Upper lobe of right lung (tissue), 1 donor: ENCODE results near the gene EHD1. TPM values are rescaled to one million over a fixed set of nuclear protein-coding genes. Genes with fewer than 3 reads are reported as not detected.

Experiments used
- ATAC-seq: fragments of 200-7000 bp; cut with Tn5 transposase; one replicate; pipeline ENCODE4 v1.9.1; 2020; ENCODE audit warnings: mild to moderate bottlenecking, moderate library complexity
- DNase-seq: peaks from one replicate; pipeline ENCODE4 v3.0.0-alpha.2; 2020
- H3K27ac ChIP-seq: fragments of 200-600 bp; one replicate; pipeline ENCODE4 v1.8.0; 2022
- H3K27me3 ChIP-seq: fragments of 200-600 bp; one replicate; pipeline ENCODE4 v1.8.0; 2022; ENCODE audit warnings: mild to moderate bottlenecking
- H3K36me3 ChIP-seq: fragments of 200-600 bp; one replicate; pipeline ENCODE4 v1.8.0; 2022
- H3K4me1 ChIP-seq: fragments of 200-600 bp; one replicate; pipeline ENCODE4 v1.8.0; 2022
- H3K4me3 ChIP-seq: fragments of 200-600 bp; one replicate; pipeline ENCODE4 v1.8.0; 2022; ENCODE audit warnings: mild to moderate bottlenecking
- H3K9me3 ChIP-seq: fragments of 200-600 bp; one replicate; pipeline ENCODE4 v1.8.0; 2022
- intact Hi-C: fragments of 100-400 bp; cut with DNase I; formaldehyde crosslinking; loops from one replicate; pipeline ENCODE4 v1.11.0; 2022
- total RNA-seq: library from RNA; stranded (reverse); fragmentation: NEBNext Ultra II Directional; extraction: Animal tissue kit (Norgen Biotek cat#: 25700); gene quantifications from one replicate; pipeline ENCODE4 v1.2.1, GENCODE V29; 2021
- TF ChIP-seq, protein P1 (sequence below): fragments of 200-600 bp; IDR thresholded peaks from one replicate; pipeline ENCODE4 v1.8.0; 2022; ENCODE audit warnings: antibody characterized with exemption
- donor health status: DM: no; HTN: yes; CAD: no; lungs with severe emphysema.

Gene EHD1
- total RNA-seq, 1 donor from 2014 or later = 94.6 TPM

- intact Hi-C loops = loop anchor here (5.0 kb wide), 1 partner anchor 46 kb away; no protein-coding TSS in a partner anchor
- peaks cover 6% of the 10 kb centered on the region for H3K4me1 ChIP-seq
- ATAC-seq (no peak), DNase-seq (no peak)
- no peaks in the 10 kb centered on the region for H3K9me3 ChIP-seq
- no peak overlapping the region for H3K4me3 ChIP-seq
- H3K27me3 ChIP-seq = no peaks in the 10 kb centered on the region
- H3K27ac ChIP-seq = no peak overlapping the region
- TF ChIP-seq, protein P1, sequence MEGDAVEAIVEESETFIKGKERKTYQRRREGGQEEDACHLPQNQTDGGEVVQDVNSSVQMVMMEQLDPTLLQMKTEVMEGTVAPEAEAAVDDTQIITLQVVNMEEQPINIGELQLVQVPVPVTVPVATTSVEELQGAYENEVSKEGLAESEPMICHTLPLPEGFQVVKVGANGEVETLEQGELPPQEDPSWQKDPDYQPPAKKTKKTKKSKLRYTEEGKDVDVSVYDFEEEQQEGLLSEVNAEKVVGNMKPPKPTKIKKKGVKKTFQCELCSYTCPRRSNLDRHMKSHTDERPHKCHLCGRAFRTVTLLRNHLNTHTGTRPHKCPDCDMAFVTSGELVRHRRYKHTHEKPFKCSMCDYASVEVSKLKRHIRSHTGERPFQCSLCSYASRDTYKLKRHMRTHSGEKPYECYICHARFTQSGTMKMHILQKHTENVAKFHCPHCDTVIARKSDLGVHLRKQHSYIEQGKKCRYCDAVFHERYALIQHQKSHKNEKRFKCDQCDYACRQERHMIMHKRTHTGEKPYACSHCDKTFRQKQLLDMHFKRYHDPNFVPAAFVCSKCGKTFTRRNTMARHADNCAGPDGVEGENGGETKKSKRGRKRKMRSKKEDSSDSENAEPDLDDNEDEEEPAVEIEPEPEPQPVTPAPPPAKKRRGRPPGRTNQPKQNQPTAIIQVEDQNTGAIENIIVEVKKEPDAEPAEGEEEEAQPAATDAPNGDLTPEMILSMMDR = no peak
- H3K36me3 ChIP-seq = peaks cover 19% of the 10 kb centered on the region
Observed at GRCh38 chr11:64892838-64893193, 14.4 kb upstream of the EHD1 start.

- Histone ChIP-seq H3K4me3 (no peak overlapping the region), H3K27ac (no peak overlapping the region), H3K27me3 (no peaks in the 10 kb centered on the region), H3K36me3 (peaks cover 15% of the 10 kb centered on the region), H3K9me3 (no peaks in the 10 kb centered on the region), H3K4me1 (peaks cover 9% of the 10 kb centered on the region)
- ATAC-seq (no peak), DNase-seq (no peak)
- intact Hi-C loops = loop anchor here (5.0 kb wide), 1 partner anchor 45 kb away; no protein-coding TSS in a partner anchor
- TF ChIP-seq, protein P1 = no peak
Observed at GRCh38 chr11:64892411-64892831, 14.0 kb upstream of the EHD1 start.

DNA sequence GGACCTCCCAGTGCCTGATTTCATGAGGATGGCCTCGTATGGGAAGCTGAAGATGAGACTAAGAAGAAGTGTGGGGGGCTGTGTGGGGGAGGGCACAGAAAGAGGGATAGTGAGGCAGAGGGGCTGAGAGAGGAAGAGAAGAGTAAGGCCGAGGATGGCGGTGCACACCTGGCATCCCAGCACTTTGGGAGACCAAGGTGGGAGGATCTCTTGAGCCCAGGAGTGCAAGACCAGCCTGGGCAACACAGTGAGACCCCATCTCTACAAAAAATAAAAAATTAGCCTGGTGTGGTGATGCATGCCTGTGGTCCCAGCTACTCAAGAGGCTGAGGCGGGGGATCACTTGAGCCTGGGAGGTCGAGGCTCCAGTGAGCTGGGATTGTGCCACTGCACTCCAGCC, 13.5 kb upstream of the EHD1 start:
- intact Hi-C loops = loop anchor here (5.0 kb wide), 1 partner anchor 45 kb away; no protein-coding TSS in a partner anchor
- H3K4me1 ChIP-seq = peaks cover 14% of the 10 kb centered on the region
- ATAC-seq = no peak
- TF ChIP-seq, protein P1 = no peak
- peaks cover 11% of the 10 kb centered on the region for H3K36me3 ChIP-seq
- no peak overlapping the region for H3K4me3 ChIP-seq
- H3K27ac ChIP-seq = no peak overlapping the region
- H3K27me3 ChIP-seq = no peaks in the 10 kb centered on the region
- H3K9me3 ChIP-seq = no peaks in the 10 kb centered on the region
- no peak for DNase-seq

DNA sequence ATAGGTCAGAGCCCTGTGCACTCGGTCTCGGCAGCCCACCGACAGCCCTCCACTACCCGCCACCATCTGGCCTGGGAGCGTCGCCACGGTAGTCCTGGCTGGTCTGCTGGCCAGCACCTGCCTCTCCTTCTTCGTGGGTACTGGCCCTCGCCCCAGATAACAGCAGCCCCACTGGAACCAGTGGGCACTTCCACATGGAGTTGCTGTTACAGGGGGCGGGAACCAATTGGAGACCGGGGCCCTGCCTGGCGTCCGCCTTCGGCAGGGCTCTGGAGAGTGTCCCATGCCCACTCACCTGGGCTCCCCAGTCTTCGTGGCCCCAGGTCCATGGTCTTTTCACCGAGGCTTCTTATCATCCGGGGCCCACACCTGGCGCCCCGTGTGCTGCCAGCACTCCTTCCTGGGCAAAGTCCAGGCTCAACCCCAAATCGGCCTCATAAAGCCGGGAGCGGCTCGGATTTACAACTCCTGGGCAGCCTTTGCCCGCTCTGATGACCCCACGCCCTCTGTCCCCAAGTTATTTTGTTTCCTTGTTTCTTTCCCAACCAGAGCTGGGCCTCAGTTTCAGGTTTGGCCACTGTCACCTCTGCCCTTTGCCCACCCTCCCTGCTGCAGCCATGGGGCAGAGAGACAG, 12.9 kb upstream of the EHD1 start:
- no peak for ATAC-seq
- Histone ChIP-seq H3K9me3 (no peaks in the 10 kb centered on the region), H3K4me1 (peaks cover 16% of the 10 kb centered on the region), H3K4me3 (no peak overlapping the region), H3K36me3 (peaks cover 11% of the 10 kb centered on the region), H3K27ac (no peak overlapping the region), H3K27me3 (no peaks in the 10 kb centered on the region)
- DNase-seq = no peak
- TF ChIP-seq, protein P1 = no peak
- intact Hi-C loops = loop anchor here (5.0 kb wide), 1 partner anchor 44 kb away; no protein-coding TSS in a partner anchor

DNA sequence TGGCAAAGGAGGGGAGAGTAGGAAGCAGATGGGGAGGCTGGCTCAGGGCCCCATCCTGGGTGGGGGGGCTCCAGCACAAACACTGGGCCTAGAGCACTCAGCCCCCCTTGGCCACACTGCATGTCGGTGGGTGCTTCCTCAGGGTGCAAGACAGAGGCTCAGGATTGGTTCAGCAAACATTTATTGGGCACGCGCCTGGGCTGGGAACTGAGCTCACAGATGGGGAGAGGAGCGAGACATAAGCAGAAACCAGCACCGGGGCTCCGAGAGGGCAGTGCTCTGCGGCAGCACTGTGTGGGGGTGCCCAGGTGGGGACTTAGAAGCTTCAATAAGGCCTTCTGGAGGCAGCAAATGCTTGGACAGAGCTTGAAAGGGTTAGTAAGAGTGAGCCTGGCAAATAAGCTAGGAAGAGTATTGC, 12.1 kb upstream of the EHD1 start:
- TF ChIP-seq, protein P1 = no peak
- Histone ChIP-seq H3K27ac (no peak overlapping the region), H3K9me3 (no peaks in the 10 kb centered on the region), H3K27me3 (no peaks in the 10 kb centered on the region), H3K4me3 (no peak overlapping the region), H3K4me1 (peaks cover 24% of the 10 kb centered on the region), H3K36me3 (peaks cover 6% of the 10 kb centered on the region)
- DNase-seq (no peak), ATAC-seq (no peak)
- intact Hi-C loops = loop anchor here (5.0 kb wide), 1 partner anchor 43 kb away; no protein-coding TSS in a partner anchor
